Fibroblast of lung (primary cell): Measurements from ENCODE around the gene TUBB.

ENCODE experiments used
- EZH2 ChIP-seq: IDR thresholded peaks from 2 replicates; pipeline ENCODE4 v1.5.1; 2012; ENCODE audit warnings: low read length, control low read depth, mild to moderate bottlenecking; ENCODE audit errors: missing control alignments
- TF ChIP-seq, protein P1 (sequence below), 2 donors: IDR thresholded peaks in 1 of 2; conservative IDR thresholded peaks in 1 of 2; 1 replicate in 1 of 2; 2 replicates in 1 of 2; pipeline ENCODE4 v1.5.1; 2011 to 2012; ENCODE audit warnings: low read length in 2 of 2, control low read depth in 1 of 2, inconsistent platforms in 1 of 2, low read depth in 1 of 2, mild to moderate bottlenecking in 1 of 2

DNA sequence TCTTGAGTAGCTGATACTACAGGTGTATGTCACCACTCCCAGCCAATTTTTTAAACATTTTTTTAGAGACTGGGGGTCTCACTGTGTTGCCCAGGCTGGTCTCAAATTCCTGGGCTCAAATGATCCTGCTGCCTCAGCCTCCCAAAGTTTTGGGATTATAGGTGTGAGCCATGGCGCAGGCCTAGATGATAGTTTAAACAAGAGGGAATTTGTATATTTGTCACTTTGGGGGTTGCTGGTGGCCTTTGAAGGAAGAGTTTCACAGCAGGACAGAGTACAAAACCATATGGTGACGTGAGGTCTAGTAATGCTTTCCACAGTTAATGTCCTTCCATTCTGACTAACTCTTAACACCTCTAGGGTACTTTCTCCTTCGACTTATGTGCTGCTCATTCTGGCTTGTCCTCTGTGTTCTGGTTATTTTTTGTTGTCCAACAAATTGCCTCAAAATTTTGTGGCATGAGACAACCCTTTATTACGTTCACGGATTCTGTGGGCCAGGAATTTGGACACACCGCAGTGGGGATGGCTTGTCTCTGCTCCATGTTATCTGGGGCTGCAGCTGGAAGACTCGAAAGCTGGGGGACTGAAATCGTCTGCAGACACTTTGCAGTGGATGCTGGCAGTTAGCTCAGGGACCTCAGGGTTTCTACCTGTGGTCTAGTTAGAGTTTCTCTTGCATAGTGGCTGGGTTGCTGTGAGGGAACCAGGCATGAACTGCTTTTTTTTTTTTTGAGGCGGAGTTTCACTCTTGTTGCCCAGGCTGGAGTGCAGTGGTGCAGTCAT, 47.2 kb downstream of the TUBB start:
- TF ChIP-seq, protein P1, sequence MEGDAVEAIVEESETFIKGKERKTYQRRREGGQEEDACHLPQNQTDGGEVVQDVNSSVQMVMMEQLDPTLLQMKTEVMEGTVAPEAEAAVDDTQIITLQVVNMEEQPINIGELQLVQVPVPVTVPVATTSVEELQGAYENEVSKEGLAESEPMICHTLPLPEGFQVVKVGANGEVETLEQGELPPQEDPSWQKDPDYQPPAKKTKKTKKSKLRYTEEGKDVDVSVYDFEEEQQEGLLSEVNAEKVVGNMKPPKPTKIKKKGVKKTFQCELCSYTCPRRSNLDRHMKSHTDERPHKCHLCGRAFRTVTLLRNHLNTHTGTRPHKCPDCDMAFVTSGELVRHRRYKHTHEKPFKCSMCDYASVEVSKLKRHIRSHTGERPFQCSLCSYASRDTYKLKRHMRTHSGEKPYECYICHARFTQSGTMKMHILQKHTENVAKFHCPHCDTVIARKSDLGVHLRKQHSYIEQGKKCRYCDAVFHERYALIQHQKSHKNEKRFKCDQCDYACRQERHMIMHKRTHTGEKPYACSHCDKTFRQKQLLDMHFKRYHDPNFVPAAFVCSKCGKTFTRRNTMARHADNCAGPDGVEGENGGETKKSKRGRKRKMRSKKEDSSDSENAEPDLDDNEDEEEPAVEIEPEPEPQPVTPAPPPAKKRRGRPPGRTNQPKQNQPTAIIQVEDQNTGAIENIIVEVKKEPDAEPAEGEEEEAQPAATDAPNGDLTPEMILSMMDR (conservative IDR thresholded peaks at IDR 0.05 in 1 of 2, IDR thresholded peaks at IDR 0.05 in 1 of 2; ENCODE audit: low read depth in 1 of 2, low read length in 2 of 2) = no peak
- no peak for TF ChIP-seq EZH2
